T-helper 22 cell (primary cell): ENCODE results near the gene FAM89A.
"Not testable (repeated sequence)": the region's sequence is repeated elsewhere in the genome, so short reads cannot be mapped to it uniquely, and the experiment has no call there.

Experiments
- DNase-seq: peaks from one replicate; pipeline ENCODE4 v3.0.0-alpha.2; 2020; ENCODE audit warnings: low read depth

FAM89A gene

DNA sequence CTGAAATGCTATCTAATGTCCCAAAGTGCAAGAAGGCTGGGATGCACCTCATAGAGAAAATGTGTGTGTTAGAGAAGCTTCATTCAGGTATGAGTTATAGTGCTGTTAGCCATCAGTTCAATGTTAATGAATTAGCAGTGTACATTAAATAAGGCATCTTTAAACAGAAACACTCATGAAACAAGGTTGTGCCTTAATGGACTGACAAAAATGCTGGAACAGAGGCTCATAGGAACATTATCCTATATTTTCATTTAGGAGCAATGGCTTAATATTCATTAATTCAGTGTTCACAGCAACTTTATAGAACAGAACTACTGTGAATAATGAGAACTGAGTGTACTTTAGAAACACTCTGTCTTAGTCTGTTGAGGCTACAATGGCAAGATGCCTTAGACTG, 15.2 kb upstream of the FAM89A start:
- no peak for DNase-seq

DNA sequence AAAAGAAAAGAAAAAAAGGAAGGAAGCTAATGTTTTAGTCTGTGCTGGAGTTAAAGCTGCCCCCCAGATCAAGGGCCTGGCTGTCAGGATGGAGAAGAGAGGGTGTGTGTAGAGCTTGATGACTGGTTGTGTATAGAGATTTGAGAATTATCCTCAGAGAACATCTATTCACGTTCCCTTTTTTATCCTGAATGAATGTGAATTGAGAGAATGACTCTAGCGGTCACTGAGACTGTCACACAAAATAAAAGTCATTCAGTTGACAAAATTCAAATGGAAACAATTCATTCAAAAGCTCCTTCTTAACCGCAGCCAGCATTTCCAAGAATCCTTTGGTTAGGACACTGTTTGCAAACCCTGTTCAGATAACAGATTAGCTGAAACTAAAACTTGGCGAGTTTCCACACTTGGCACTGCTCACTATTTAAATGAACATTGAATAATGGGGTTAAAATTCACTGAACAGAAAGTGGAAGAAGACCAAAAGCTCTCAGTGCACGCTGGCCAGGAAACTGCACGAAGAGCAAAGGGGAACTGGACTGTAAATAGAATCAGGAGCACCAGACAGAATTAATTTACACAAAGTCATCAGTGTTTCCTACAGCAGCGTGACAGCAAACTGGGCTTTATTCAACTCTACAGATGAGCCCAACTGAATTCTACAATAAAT, 13.6 kb upstream of the FAM89A start:
- no peak for DNase-seq

- no peak for DNase-seq
These were observed 12.7 kb upstream of the FAM89A start for GRCh38 chr1:231052777-231053176.

DNA sequence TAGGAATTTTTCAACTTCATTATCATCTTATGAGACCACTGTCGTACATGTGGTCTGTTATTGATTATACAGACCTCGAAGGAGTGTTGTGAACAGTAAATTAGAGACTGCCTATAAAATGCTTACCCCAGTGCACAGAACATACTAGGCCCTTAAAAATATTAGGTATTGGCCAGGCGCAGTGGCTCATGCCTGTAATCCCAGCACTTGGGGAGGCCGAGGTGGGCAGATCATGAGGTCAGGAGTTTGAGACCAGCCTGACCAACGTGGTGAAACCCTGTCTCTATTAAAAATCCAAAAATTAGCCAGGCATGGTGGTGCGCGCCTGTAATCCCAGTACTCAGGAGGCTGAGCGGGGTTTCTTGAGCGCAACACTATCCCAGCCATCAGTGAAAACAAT, 10.9 kb upstream of the FAM89A start:
- not testable (repeated sequence) for DNase-seq

- no peak for DNase-seq
These were observed 10.3 kb upstream of the FAM89A start for GRCh38 chr1:231050395-231050794.

DNA sequence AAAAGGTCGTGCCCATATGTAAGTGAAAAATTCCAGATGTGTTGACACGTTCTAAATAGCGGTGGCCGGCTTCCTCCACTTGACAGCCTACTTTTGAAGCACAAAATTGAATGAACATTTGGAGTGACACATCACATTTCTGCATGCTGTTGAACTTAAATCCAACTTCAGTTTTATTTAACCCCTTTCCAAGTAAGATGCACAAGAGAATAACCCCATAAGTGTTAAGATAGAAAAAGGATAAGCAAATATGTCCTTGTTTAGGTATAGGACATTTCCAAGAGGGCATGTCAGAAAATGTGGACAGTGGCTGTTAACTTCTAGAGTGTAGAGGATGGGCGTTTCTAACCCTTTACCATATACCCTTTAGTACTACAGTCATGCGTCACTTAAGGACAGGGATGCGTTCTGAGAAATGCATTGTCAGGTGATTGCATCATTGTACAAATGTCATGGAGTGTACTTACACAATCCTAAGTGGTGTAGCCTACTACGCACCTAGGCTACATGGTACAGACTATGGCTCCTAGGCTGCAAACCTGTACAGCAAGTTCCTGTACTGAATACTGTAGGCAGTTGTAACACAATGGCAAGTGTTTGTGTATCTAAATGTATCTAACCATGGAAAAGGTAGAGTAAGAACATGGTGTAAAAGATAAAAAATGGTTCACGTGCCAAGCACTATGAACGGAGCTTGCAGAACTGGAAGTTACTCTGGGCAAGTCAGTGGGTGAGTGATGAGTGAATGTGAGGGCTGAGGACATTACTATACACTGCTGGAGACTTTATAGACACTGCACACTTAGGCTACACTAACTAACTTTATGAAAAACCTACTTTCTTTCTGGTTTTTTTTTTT, 9.3 kb upstream of the FAM89A start:
- no peak for DNase-seq

DNA sequence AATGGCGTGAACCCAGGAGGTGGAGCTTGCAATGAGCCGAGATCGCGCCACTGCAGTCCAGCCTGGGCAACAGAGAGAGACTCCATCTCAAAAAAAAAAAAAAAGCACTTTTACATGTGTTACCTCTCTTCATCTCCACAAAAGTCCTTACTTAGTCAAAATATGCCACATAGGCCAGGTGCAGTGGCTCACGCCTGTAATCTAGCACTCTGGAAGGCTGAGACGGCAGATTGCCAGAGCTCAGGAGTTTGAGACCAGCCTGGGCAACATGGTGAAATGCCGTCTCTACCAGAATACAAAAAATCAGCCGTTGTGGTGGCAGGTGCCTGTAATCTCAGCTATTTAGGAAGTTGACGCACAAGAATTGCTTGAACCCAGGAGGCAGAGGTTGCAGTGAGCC, 8.4 kb upstream of the FAM89A start:
- DNase-seq, result not testable (repeated sequence)

DNA sequence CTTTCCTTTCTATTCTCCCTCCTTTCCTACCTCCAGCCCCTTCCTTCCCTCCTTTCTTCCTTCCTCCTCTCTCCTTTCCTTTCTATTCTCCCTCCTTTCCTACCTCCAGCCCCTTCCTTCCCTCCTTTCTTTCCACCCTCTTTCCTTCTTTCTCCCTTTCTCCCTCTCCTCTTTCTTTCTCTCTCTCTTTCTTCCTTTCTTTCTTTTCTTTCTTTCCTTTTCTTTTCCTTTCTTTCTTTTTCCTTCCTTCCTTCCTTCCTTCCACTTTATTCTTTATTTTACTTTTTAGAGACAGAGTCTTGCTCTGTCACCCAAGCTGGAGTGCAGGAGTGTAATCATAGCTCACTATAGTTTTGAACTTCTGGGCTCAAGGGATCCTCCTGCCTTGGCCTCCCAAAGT, 7.5 kb upstream of the FAM89A start:
- DNase-seq, result not testable (repeated sequence)

DNA sequence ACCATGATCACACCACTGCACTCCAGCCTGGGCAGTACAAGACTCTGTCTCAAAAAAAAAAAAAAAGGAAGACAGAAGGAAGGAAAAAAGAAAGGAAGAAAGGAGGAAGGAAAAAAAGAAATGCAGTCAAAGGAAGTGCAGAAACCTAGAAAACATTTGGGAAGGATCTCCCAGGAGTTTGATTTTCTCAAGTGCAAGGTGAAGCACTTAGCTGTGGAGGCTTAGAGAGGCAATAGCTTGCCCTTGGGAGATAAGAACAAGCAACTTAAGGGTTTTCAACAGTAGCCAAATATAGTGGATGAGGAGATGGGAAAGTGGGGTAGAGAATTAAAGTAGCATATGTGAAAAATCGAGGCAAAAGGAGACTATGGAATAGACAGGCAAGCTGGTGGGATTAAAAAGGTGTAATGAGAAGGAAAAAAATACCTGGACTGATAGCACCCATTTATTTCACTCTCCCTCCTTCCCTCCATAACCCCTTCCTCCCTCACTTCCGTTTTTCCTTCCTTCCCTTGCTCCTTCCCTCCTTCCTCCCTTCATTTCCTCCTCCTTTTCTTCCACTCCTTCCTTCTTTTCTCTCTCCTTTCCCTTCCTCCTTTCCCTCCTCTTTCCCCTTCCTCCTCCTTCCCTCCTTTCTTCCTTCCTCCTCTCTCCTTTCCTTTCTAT, 6.8 kb upstream of the FAM89A start:
- no peak for DNase-seq

- DNase-seq, result not testable (repeated sequence)
These were observed 6.1 kb upstream of the FAM89A start for GRCh38 chr1:231045921-231046729.

- no peak for DNase-seq
These were observed 5.2 kb upstream of the FAM89A start for GRCh38 chr1:231045286-231045685.

GRCh38 chr1:231044588-231044987, 4.5 kb upstream of the FAM89A start:
- no peak for DNase-seq

GRCh38 chr1:231041719-231042261, 1.7 kb upstream of the FAM89A start:
- no peak for DNase-seq

- DNase-seq, result no peak
These were observed 1.0 kb upstream of the FAM89A start for GRCh38 chr1:231040800-231041718.

DNA sequence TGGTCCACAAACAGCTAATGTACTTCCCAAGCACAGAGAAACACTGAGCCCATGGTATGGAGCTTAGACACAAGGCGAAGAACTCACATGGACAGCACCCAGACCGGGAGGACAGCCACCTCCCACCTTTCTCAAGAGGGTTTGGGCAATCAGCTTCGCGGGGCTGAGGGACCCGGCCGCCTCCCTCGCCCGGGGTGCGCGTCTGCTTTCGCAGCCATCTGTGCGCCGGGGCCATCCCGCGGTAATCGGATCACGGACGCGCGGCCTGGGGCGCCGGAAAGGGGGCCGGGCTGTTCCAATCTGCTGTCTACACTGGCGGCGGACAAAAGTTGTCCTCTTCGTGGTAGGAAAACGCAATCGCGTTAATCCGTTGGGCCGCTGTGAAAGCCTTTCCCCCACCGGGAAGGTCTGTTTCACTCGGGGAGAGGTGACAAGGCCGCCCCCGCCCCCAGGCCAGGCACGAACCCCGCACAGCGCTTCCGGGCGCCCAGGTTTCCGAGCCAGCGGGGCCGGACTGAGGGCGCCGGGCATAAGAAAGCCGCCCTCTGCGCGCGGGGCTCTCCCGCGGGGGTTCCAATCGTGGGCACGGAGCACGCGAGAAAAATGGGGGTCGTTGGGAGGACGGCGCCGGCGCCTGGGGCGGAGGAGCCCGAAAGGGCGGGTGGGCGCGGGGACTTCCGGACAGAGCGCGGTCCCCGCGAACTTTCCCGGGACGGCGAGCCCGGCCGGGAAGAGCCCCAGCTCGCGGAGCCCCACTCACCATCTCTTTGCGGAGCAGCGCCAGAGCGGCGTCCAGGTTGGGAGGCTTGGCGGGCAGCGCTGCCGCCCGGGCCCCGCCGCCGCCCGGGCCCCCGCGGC, 664 bp downstream of the FAM89A start:
- DNase-seq, result no peak

GRCh38 chr1:231037585-231038517, 2.2 kb downstream of the FAM89A start:
- no peak for DNase-seq

- DNase-seq, result no peak
These were observed 3.6 kb downstream of the FAM89A start for GRCh38 chr1:231036416-231036815.

DNA sequence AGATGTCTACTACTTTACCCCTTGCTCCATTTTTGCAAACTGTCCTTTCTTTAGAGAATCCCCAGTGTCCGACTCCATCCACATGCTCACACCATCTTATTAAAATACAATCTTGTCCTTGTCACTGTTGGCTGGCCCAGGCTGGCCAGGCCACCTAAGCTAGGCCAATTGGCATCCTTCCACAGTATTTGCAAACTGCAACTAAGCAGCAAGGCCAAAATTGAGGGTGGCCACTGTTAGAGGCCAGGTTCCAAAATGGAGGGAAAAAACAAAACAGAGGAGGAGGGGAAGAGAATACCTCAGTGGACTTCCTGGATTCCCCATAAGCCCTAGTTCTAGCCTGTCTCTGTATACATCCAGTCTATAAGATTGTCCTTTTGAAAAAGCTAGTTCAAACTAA, 4.3 kb downstream of the FAM89A start:
- no peak for DNase-seq

DNA sequence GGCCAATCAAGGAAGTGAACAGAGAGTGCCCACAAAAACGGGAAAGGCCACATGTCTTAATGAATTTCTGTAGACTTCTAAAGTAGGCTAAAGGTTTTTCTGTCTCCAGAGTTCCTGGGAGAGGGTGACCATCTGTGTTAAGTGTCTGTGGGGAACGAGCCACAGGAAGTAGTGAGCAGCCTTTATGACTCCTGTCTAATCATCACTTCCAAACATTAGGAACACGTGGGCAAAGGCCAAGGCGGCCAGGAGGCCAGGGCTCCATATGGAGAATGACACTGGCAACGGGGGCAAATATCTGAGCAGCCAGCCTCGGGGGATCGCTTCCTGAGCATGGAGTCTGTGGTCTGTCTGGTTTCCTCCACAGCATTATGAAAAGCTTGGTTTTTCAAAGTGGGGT, 7.1 kb downstream of the FAM89A start:
- DNase-seq, result no peak
